AG10803 (cell line): ENCODE data around the gene KCNAB1.
A peak's percentile ranks its signal among the peaks of the same experiment; 100 is the strongest.

Experiments
- DNase-seq: peaks from one replicate; pipeline ENCODE4 v3.0.0; 2010; ENCODE audit warnings: low read depth
- H3K4me3 ChIP-seq: 2 replicates; pipeline ENCODE4 v1.5.1; 2011; ENCODE audit warnings: mild to moderate bottlenecking, low read length, control low read depth
- CTCF ChIP-seq: conservative IDR thresholded peaks from 2 replicates; pipeline ENCODE4 v1.5.1; 2011; ENCODE audit warnings: mild to moderate bottlenecking, low read length, control low read depth, inconsistent platforms

KCNAB1 gene

GRCh38 chr3:156171281-156172267, 51.2 kb downstream of the KCNAB1 start:
- no peak for TF ChIP-seq CTCF
- H3K4me3 ChIP-seq = no peak overlapping the region
- DNase-seq = no peak

GRCh38 chr3:156172536-156172935, 52.2 kb downstream of the KCNAB1 start:
- no peak for DNase-seq
- TF ChIP-seq CTCF = no peak
- H3K4me3 ChIP-seq = no peak overlapping the region

GRCh38 chr3:156174229-156174847, 54.0 kb downstream of the KCNAB1 start:
- peak; percentile 69 for TF ChIP-seq CTCF
- DNase-seq = peak; percentile 70
- H3K4me3 ChIP-seq = no peak overlapping the region

GRCh38 chr3:156175570-156175969, 55.2 kb downstream of the KCNAB1 start:
- TF ChIP-seq CTCF = no peak
- peak; percentile 20 for DNase-seq
- H3K4me3 ChIP-seq = no peak overlapping the region

- H3K4me3 ChIP-seq = no peak overlapping the region
- TF ChIP-seq CTCF = no peak
- no peak for DNase-seq
Measured at GRCh38 chr3:156176048-156176447, 55.7 kb downstream of the KCNAB1 start.

- no peak for DNase-seq
- TF ChIP-seq CTCF = no peak
- no peak overlapping the region for H3K4me3 ChIP-seq
Measured at GRCh38 chr3:156176629-156177210, 56.3 kb downstream of the KCNAB1 start.

GRCh38 chr3:156180077-156180476, 59.7 kb downstream of the KCNAB1 start:
- no peak overlapping the region for H3K4me3 ChIP-seq
- DNase-seq = peak; percentile 40
- TF ChIP-seq CTCF = no peak
